MM.1S (cell line): Measurements from ENCODE around the gene PRKCZ.

Experiments
- DNase-seq: peaks from one replicate; pipeline ENCODE4 v3.0.0-alpha.2; 2015
- H2AFZ ChIP-seq: fragments of 300-600 bp; sonication (generic); 2 replicates; pipeline ENCODE4 v1.6.0; 2016; ENCODE audit warnings: antibody characterized with exemption, low read length
- H3F3A ChIP-seq: fragments of 300-600 bp; sonication (generic); 2 replicates; pipeline ENCODE4 v1.6.1; 2016; ENCODE audit warnings: mild to moderate bottlenecking, antibody characterized with exemption, low read length, moderate library complexity, mixed read lengths; ENCODE audit not compliant: insufficient read depth
- H3K27ac ChIP-seq: fragments of 300-600 bp; sonication (generic); 2 replicates; pipeline ENCODE4 v1.5.1; 2016; ENCODE audit warnings: mild to moderate bottlenecking, low read length
- H3K27me3 ChIP-seq: fragments of 300-600 bp; sonication (generic); replicated peaks from 2 replicates; pipeline ENCODE4 v1.6.0; 2016; ENCODE audit warnings: low read length; ENCODE audit not compliant: insufficient read depth
- H3K36me3 ChIP-seq: fragments of 300-600 bp; sonication (generic); replicated peaks from 2 replicates; pipeline ENCODE4 v1.6.1; 2016; ENCODE audit warnings: mild to moderate bottlenecking, low read length, mixed read lengths; ENCODE audit not compliant: insufficient read depth
- H3K4me1 ChIP-seq: fragments of 300-600 bp; sonication (generic); 2 replicates; pipeline ENCODE4 v1.6.1; 2016; ENCODE audit warnings: low read length, mixed read lengths
- H3K4me2 ChIP-seq: fragments of 300-600 bp; sonication (generic); 2 replicates; pipeline ENCODE4 v1.6.0; 2016; ENCODE audit warnings: low read depth, low read length
- H3K4me3 ChIP-seq: fragments of 300-600 bp; sonication (generic); 2 replicates; pipeline ENCODE4 v1.5.1; 2016; ENCODE audit warnings: low read length, mixed read lengths
- H3K79me2 ChIP-seq: fragments of 300-600 bp; sonication (generic); 2 replicates; pipeline ENCODE4 v1.6.1; 2016; ENCODE audit warnings: mixed run types, low read length, mixed read lengths
- H3K9ac ChIP-seq: fragments of 300-600 bp; sonication (generic); 2 replicates; pipeline ENCODE4 v1.6.1; 2016; ENCODE audit warnings: low read length, mixed read lengths
- H3K9me2 ChIP-seq: fragments of 300-600 bp; sonication (generic); replicated peaks from 2 replicates; pipeline ENCODE4 v1.6.1; 2016; ENCODE audit warnings: mild to moderate bottlenecking, low read length, mixed read lengths; ENCODE audit not compliant: insufficient read depth
- H3K9me3 ChIP-seq: fragments of 300-600 bp; sonication (generic); replicated peaks from 2 replicates; pipeline ENCODE4 v1.6.1; 2016; ENCODE audit warnings: mild to moderate bottlenecking, low read length, mixed read lengths; ENCODE audit not compliant: insufficient read depth
- H4K20me1 ChIP-seq: fragments of 300-600 bp; sonication (generic); 2 replicates; pipeline ENCODE4 v1.6.1; 2016; ENCODE audit warnings: mild to moderate bottlenecking, low read length, moderate library complexity, mixed read lengths; ENCODE audit not compliant: insufficient read depth
- CTCF ChIP-seq: fragments of 300-600 bp; sonication (generic); IDR thresholded peaks from 2 replicates; pipeline ENCODE4 v1.5.1; 2016; ENCODE audit warnings: antibody characterized with exemption, low read length, mixed read lengths
- EZH2 ChIP-seq: fragments of 300-600 bp; sonication (generic); optimal IDR thresholded peaks from 2 replicates; pipeline ENCODE3; 2017; ENCODE audit warnings: low read depth, mild to moderate bottlenecking, antibody characterized with exemption, low read length, mixed read lengths
- EZH2phosphoT487 ChIP-seq: fragments of 300-600 bp; sonication (generic); IDR thresholded peaks from 2 replicates; pipeline ENCODE4 v1.6.1; 2018; ENCODE audit warnings: antibody characterized with exemption, low read length

The PRKCZ gene

DNA sequence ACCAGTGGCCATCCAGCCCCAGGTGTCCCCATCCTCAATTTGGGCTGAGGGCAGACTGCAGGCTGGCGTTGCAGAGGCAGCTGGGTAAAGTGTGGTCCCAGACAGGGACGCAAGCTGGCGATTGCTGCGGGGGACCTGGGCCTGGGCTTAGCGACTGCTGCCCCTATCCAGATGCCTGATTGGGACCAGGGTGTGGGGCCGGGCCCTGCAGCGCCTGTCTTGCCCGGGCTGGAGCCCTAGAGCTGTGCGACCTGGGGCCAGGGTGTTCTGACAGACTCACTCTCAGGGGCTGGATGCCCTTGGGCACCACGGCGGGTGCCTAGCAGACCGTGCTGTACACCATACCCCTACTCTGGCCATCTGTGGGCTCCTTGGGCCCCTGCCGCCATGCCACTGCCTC lies 160.6 kb downstream of the PRKCZ start:
- H3K4me2 ChIP-seq: no peak overlapping the region
- H3K27me3 ChIP-seq: peaks cover 86% of the 10 kb centered on the region
- no peaks in the 10 kb centered on the region for H3K9me3 ChIP-seq
- H3K27ac ChIP-seq: no peak overlapping the region
- H2AFZ ChIP-seq: no peak overlapping the region
- no peaks in the 10 kb centered on the region for H3K79me2 ChIP-seq
- no peaks in the 10 kb centered on the region for H3F3A ChIP-seq
- H3K4me3 ChIP-seq: no peak overlapping the region
- no peaks in the 10 kb centered on the region for H4K20me1 ChIP-seq
- no peak for DNase-seq
- no peak for TF ChIP-seq CTCF
- TF ChIP-seq EZH2phosphoT487: no peak
- TF ChIP-seq EZH2: no peak
- no peak overlapping the region for H3K9ac ChIP-seq
- H3K4me1 ChIP-seq: peaks cover 6% of the 10 kb centered on the region; the same call in 1 of the 2 replicates
- no peaks in the 10 kb centered on the region for H3K36me3 ChIP-seq
- H3K9me2 ChIP-seq: no peaks in the 10 kb centered on the region

- no peaks in the 10 kb centered on the region for H3K9me2 ChIP-seq
- peaks cover 6% of the 10 kb centered on the region; the same call in 1 of the 2 replicates for H3K4me1 ChIP-seq
- no peaks in the 10 kb centered on the region for H3K79me2 ChIP-seq
- no peak overlapping the region for H3K4me3 ChIP-seq
- TF ChIP-seq CTCF (no peak), EZH2 (no peak), EZH2phosphoT487 (no peak)
- H3K27ac ChIP-seq: no peak overlapping the region
- no peaks in the 10 kb centered on the region for H3K36me3 ChIP-seq
- H3K9me3 ChIP-seq: no peaks in the 10 kb centered on the region
- no peaks in the 10 kb centered on the region for H4K20me1 ChIP-seq
- no peaks in the 10 kb centered on the region for H3F3A ChIP-seq
- DNase-seq: no peak
- no peak overlapping the region for H3K4me2 ChIP-seq
- H3K9ac ChIP-seq: no peak overlapping the region
- H3K27me3 ChIP-seq: peaks cover 87% of the 10 kb centered on the region
- no peak overlapping the region for H2AFZ ChIP-seq
Observed at GRCh38 chr1:2212274-2212531, 162.0 kb downstream of the PRKCZ start.

DNA sequence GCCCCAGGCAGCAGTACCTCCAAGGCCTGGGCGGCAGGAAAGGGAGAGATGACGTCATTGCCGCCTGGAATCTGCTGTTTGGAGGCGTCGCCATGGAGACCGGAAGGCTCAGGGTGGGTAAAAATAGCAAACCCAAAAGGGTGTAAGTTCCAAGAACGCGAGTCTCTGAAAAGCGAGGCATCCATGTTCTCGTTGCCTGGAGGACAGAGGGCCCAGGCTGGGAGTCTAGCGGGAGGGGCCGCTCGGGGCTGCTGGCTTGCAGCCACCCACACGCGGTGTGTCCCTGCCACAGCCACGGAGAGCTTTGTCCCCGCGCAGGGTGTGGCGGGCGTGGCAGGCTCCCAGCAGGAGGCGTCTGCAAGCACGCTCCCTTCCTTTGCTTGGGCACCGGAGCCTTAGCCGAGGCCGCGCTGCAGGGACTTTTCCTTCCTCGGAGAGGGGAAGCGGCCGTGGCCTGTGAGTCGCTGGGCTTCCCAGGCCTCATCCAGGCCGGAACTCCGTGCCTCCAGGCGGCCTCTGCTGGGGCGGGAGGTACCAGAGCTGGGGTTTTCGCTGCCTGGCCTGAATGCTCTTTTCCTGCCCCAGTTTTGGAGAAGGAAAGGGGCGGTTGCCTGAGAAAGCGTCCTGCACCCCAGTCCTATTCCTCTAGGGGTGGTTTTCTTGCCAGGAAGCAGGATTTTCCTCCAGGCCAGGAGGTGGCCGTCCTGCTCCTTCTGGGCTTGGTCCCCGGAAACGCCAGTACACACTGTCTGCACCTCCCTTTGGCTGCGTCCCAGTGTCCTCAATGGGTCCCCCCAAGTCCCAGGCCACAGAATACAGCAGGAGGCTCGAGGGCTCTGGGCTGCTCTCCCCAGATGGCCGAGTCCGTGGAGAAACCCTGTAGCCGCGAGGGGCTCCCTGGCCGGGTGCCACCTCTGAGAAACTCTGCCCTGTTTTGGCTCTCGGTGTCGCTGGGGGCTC lies 162.6 kb downstream of the PRKCZ start:
- H3F3A ChIP-seq: no peaks in the 10 kb centered on the region
- peaks cover 6% of the 10 kb centered on the region; the same call in 1 of the 2 replicates for H3K4me1 ChIP-seq
- TF ChIP-seq EZH2 (no peak), CTCF (no peak), EZH2phosphoT487 (no peak)
- no peak for DNase-seq
- H3K9me3 ChIP-seq: no peaks in the 10 kb centered on the region
- H3K4me3 ChIP-seq: no peak overlapping the region
- no peak overlapping the region for H2AFZ ChIP-seq
- H3K27me3 ChIP-seq: peaks cover 87% of the 10 kb centered on the region
- H3K36me3 ChIP-seq: no peaks in the 10 kb centered on the region
- H3K79me2 ChIP-seq: no peaks in the 10 kb centered on the region
- no peaks in the 10 kb centered on the region for H4K20me1 ChIP-seq
- no peaks in the 10 kb centered on the region for H3K9me2 ChIP-seq
- no peak overlapping the region for H3K27ac ChIP-seq
- H3K9ac ChIP-seq: no peak overlapping the region
- peak overlapping the region; percentile 41; the same call in 1 of the 2 replicates for H3K4me2 ChIP-seq
